ENCODE results near the gene TECTB.

- TF ChIP-seq POLR2AphosphoS5 (IDR thresholded peaks at IDR 0.05; ENCODE audit: borderline replicate concordance, low read depth, low read length): no peak
- no peak for TF ChIP-seq EZH2 (IDR thresholded peaks at IDR 0.05)
- no peak for TF ChIP-seq FOXP2 (optimal IDR thresholded peaks at IDR 0.05; ENCODE audit: control extremely low read depth, extremely low read length, insufficient read depth)
These were observed 48.8 kb downstream of the TECTB start for GRCh38 chr10:112332022-112332421.
